Stomach (tissue), 9 donors: ENCODE data around the gene TESK2. TPM values are rescaled to one million over a fixed set of nuclear protein-coding genes. Genes with fewer than 3 reads are reported as not detected.
"Not testable (repeated sequence)": the region's sequence is repeated elsewhere in the genome, so short reads cannot be mapped to it uniquely, and the experiment has no call there.

ENCODE experiments used
- DNase-seq, 2 donors: peaks; one replicate each; pipeline versions ENCODE4 v3.0.0 to v3.0.0-alpha.2; 2013 to 2019
- H3K27ac ChIP-seq, 5 donors: fragments of 200-600 bp in 4 of 5; sonication (generic) in 4 of 5; one replicate each; pipeline ENCODE4 v1.5.1; 2013 to 2019; ENCODE audit warnings: mild to moderate bottlenecking in 1 of 5, moderate library complexity in 1 of 5
- H3K27me3 ChIP-seq, 3 donors: fragments of 200-600 bp; sonication (generic); one replicate each; pipeline ENCODE4 v1.5.1; 2017 to 2019; ENCODE audit warnings: mixed run types in 1 of 3
- H3K36me3 ChIP-seq, 4 donors: fragments of 200-600 bp; sonication (generic); 1 replicate in 3 of 4; 2 replicates in 1 of 4; pipeline ENCODE4 v1.5.1; 2016 to 2019
- H3K4me1 ChIP-seq, 4 donors: fragments of 200-600 bp; sonication (generic); one replicate each; pipeline ENCODE4 v1.5.1; 2016 to 2019
- H3K4me3 ChIP-seq, 4 donors: fragments of 200-600 bp; sonication (generic) in 3 of 4; one replicate each; pipeline ENCODE4 v1.5.1; 2016 to 2019; ENCODE audit warnings: mild to moderate bottlenecking in 1 of 4
- H3K9me3 ChIP-seq, 4 donors: fragments of 200-600 bp; sonication (generic); one replicate each; pipeline ENCODE4 v1.5.1; 2016 to 2019
- EP300 ChIP-seq: sonication (generic); formaldehyde crosslinking; IDR thresholded peaks from one replicate; pipeline ENCODE4 v1.6.1; 2017; ENCODE audit warnings: antibody characterized with exemption
- POLR2A ChIP-seq, 4 donors: fragments of 450-650 bp; IDR thresholded peaks; one replicate each; pipeline ENCODE4 v1.6.1; 2016; ENCODE audit warnings: antibody characterized with exemption in 4 of 4, control low read depth in 2 of 4, mild to moderate bottlenecking in 1 of 4, moderate library complexity in 1 of 4
- POLR2AphosphoS5 ChIP-seq, 3 donors: sonication (generic); formaldehyde crosslinking; IDR thresholded peaks; one replicate each; pipeline ENCODE4 v1.6.1; 2016; ENCODE audit warnings: antibody characterized with exemption in 3 of 3
- WGBS, 5 donors: extraction: QIAGEN DNeasy Blood & Tissue Kit in 3 of 5; methylation state at CpG; one replicate each; pipeline versions ENCODE4 v1.1.5 to v1.1.7; 2013 to 2018; 5-methylcytosine and 5-hydroxymethylcytosine counted together
- intact Hi-C: fragments of 100-400 bp; cut with DNase I; formaldehyde crosslinking; loops from one replicate; pipeline ENCODE4 v1.15.1; 2023; ENCODE audit warnings: low total_unique reads
- polyA plus RNA-seq, 3 donors: library from polyadenylated mRNA; stranded (reverse); fragments of 200-250 nt; gene quantifications; one replicate each; pipeline ENCODE4 v1.2.3, GENCODE V29; 2013
- total RNA-seq, 5 donors: library from RNA; depleted of rRNA; stranded (reverse); fragments of >200 nt; gene quantifications; one replicate each; pipeline versions ENCODE4 v1.1.0 to v1.2.3, GENCODE V29; 2014 to 2016
- TF ChIP-seq, protein P1 (sequence below), 7 experiments: fragments of 450-650 bp in 4 of 7; fragments of 200-600 bp in 3 of 7; sonication (generic) in 3 of 7; IDR thresholded peaks; one replicate each; pipeline ENCODE4 v1.5.1; 2016 to 2019; ENCODE audit warnings: antibody characterized with exemption in 7 of 7, control low read depth in 2 of 7, mild to moderate bottlenecking in 1 of 7
- donor health status: healthy with polysubstance abuse.
- donor health status: Bipolar disorder and iron deficiency.
- donor health status: healthy.

The TESK2 gene
- total and polyA plus RNA-seq, 8 donors: 2.8 to 11.2 (median 4.0) TPM; not detected in 1

DNA sequence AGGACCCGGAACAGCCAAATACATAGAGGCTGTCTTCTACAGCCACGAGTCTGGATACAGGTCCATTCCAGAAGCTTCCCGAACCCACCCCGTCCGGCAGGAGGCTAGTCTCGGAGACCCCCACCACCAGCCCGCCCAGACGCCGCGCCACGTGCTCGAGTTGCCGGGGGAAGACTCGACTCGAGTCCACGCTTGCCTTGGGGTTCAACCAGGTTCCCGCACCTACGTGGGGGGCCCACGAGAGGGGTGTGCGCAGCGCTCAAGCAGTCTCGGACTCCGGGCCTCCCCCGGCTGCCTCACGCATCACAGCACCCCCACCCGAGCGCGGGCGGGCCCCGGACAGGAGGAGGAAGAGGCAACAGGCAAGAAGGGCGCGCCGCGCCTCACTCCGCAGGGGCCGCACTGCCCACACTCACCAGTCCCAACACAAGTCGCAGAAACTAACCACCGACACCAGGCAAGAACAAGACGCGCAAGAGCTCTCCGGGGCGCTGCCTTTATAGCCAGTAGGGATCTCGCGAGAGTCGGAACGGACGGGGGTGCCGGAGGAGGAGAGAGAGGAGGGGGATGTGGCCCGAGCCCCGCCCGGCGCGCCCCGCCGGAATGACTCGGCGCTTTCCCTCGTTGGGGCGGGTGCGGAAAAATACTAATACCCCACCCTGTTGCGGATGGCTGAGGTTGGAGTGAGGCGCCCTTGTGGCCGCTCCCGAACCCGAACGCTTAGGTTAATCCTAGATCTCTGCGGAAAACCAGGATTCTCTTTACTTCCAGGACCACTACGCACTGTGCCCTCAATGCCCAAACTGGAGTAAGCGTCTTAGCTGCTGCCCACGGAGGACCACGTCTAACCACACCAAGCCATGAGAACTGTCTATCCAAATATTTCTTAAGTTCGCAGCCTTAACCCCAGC lies 30.7 kb upstream of the TESK2 start, which contains the start of gene PRDX1:
Gene PRDX1, minus strand, starts transcription at position 472 of the 911 bp plus-strand sequence. CDS start 2,841 bp downstream, outside the sequence.
- DNase-seq: peak; percentile 97 to 98
- intact Hi-C loops: no loop called here
- Histone ChIP-seq H3K36me3 (peaks cover 12 to 21% (median 16%) of the 10 kb centered on the region in 4 donors), H3K4me3 (peak within 1 kb of the TSS; percentile 80 to 96 (median 94)), H3K4me1 (peaks cover 12 to 39% (median 27%) of the 10 kb centered on the region in 4 donors), H3K9me3 (no peaks in the 10 kb centered on the region), H3K27ac (peak within 1 kb of the TSS; percentile 84 to 95 (median 92)), H3K27me3 (no peaks in the 10 kb centered on the region)
- 0 to 1% (median 0%) methylated on average over 33 to 72 of the region's 72 CpGs for WGBS, 5 donors
- TF ChIP-seq POLR2A (IDR thresholded peaks at IDR 0.05) (peak in 2 of 4 donors; percentile 93 to 99), POLR2AphosphoS5 (IDR thresholded peaks at IDR 0.05) (peak; percentile 97 to 100 (median 100)), EP300 (no peak)
- TF ChIP-seq, protein P1, sequence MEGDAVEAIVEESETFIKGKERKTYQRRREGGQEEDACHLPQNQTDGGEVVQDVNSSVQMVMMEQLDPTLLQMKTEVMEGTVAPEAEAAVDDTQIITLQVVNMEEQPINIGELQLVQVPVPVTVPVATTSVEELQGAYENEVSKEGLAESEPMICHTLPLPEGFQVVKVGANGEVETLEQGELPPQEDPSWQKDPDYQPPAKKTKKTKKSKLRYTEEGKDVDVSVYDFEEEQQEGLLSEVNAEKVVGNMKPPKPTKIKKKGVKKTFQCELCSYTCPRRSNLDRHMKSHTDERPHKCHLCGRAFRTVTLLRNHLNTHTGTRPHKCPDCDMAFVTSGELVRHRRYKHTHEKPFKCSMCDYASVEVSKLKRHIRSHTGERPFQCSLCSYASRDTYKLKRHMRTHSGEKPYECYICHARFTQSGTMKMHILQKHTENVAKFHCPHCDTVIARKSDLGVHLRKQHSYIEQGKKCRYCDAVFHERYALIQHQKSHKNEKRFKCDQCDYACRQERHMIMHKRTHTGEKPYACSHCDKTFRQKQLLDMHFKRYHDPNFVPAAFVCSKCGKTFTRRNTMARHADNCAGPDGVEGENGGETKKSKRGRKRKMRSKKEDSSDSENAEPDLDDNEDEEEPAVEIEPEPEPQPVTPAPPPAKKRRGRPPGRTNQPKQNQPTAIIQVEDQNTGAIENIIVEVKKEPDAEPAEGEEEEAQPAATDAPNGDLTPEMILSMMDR (IDR thresholded peaks at IDR 0.05): no peak

DNA sequence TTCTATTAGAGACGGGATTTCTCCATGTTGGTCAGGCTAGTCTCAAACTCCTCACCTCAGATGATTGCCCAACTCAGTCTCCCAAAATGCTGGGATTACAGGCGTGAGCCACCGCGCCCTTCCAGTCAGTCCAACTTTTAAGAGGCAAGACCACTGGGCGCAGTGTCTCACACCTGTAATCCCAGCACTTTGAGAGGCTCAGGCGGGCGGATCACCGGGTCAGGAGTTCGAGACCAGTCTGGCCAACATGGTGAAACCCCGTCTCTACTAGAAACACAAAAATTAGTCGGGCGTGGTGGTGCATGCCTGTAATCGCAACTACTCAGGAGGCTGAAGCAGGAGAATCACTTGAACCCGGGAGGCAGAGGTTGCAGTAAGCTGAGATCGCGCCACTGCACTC lies 28.8 kb upstream of the TESK2 start:
- peaks cover 26 to 40% (median 35%) of the 10 kb centered on the region in 4 donors for H3K36me3 ChIP-seq
- not testable (repeated sequence) for H3K9me3 ChIP-seq, H3K27me3 ChIP-seq, DNase-seq
- H3K4me1 ChIP-seq: peaks cover 16 to 49% (median 33%) of the 10 kb centered on the region in 4 donors
- H3K4me3 ChIP-seq: peak overlapping the region; percentile 1 to 96 (median 56)
- WGBS, 5 donors: 74 to 85% (median 75%) methylated on average over 16 of the region's 16 CpGs
- intact Hi-C loops: loop anchor here (5.0 kb wide), 1 partner anchor 48 kb away; no protein-coding TSS in a partner anchor
- H3K27ac ChIP-seq: peak overlapping the region in 3 of 5 donors; percentile 17 to 92 (median 32)

DNA sequence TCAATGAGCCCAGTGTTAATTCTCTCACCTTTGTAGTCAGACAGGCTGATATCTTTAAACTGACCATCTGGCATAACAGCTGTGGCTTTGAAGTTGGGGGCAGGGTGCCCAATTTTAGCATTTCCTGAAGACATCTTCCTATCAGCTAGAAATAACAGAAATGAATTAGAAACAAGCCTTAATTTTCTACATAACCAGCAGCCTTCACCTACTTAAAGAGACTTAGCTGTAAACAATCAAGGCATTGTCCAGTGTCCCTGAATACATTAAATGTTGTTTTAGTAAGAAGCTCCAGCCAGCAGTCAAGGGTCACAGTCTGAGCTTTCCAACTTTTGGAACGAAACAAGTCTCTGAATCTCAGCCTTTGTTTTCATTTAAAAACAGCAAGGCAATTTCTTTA lies 27.9 kb upstream of the TESK2 start:
- Histone ChIP-seq H3K27ac (peak overlapping the region in 2 of 5 donors; percentile 9 to 32), H3K9me3 (no peaks in the 10 kb centered on the region), H3K4me3 (peak overlapping the region in 2 of 4 donors; percentile 92 to 96), H3K4me1 (peaks cover 16 to 54% (median 36%) of the 10 kb centered on the region in 4 donors), H3K36me3 (peaks cover 35 to 48% (median 44%) of the 10 kb centered on the region in 4 donors), H3K27me3 (no peaks in the 10 kb centered on the region)
- no peak for DNase-seq
- TF ChIP-seq, protein P1 (IDR thresholded peaks at IDR 0.05): no peak
- no peak for TF ChIP-seq POLR2AphosphoS5 (IDR thresholded peaks at IDR 0.05)
- no peak for TF ChIP-seq POLR2A (IDR thresholded peaks at IDR 0.05)
- no peak for TF ChIP-seq EP300
- WGBS, 5 donors: 0 to 12% (median 5%) methylated on average over 1 of the region's 1 CpG
- intact Hi-C loops: loop anchor here (5.0 kb wide), 1 partner anchor 48 kb away; no protein-coding TSS in a partner anchor

DNA sequence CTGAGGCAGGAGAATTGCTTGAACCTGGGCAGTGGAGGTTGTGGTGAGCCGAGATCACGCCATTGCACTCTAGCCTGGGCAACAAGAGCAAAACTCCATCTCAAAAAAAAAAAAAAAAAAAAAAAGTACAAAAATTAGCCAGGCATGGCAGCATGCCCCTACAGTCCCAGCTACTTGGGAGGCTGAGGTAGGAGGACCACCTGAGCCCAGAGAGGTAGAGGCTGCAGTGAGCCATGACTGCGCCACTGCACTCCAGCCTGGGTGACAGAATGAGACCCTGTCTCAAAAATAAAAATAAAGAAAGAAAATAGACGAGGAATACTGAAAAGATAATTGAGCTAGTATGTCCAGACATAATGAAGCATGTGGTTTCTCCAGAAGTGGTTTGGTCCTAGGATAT lies 27.4 kb upstream of the TESK2 start:
- not testable (repeated sequence) for DNase-seq, H3K9me3 ChIP-seq, H3K4me3 ChIP-seq, H3K27ac ChIP-seq, H3K27me3 ChIP-seq
- Histone ChIP-seq H3K36me3 (peaks cover 40 to 54% (median 49%) of the 10 kb centered on the region in 4 donors), H3K4me1 (peaks cover 16 to 59% (median 36%) of the 10 kb centered on the region in 4 donors)
- intact Hi-C loops: loop anchor here (5.0 kb wide), 1 partner anchor 49 kb away; no protein-coding TSS in a partner anchor
- 73 to 95% (median 85%) methylated on average over 4 of the region's 4 CpGs for WGBS, 5 donors

GRCh38 chr1:45516465-45516864 lies 25.5 kb upstream of the TESK2 start:
- 36 to 65% (median 55%) methylated on average over 4 of the region's 4 CpGs for WGBS, 5 donors
- peak overlapping the region in 1 of 4 donors; percentile 6 for H3K4me3 ChIP-seq
- H3K27ac ChIP-seq: peak overlapping the region in 2 of 5 donors; percentile 5 to 19
- H3K9me3 ChIP-seq: no peaks in the 10 kb centered on the region
- TF ChIP-seq, protein P1 (IDR thresholded peaks at IDR 0.05): no peak
- TF ChIP-seq POLR2AphosphoS5 (IDR thresholded peaks at IDR 0.05): no peak
- TF ChIP-seq EP300: no peak
- H3K4me1 ChIP-seq: peaks cover 10 to 55% (median 30%) of the 10 kb centered on the region in 4 donors
- no peaks in the 10 kb centered on the region for H3K27me3 ChIP-seq
- DNase-seq: no peak
- peaks cover 52 to 73% (median 68%) of the 10 kb centered on the region in 4 donors for H3K36me3 ChIP-seq
- intact Hi-C loops: loop anchor here (5.0 kb wide), 1 partner anchor 51 kb away; no protein-coding TSS in a partner anchor
